Stomach (tissue), 4 donors: ENCODE results near the gene TNS3.

Source experiments
- CTCF ChIP-seq, 7 experiments: fragments of 450-650 bp in 4 of 7; fragments of 200-600 bp in 3 of 7; sonication (generic) in 3 of 7; IDR thresholded peaks; one replicate each; pipeline ENCODE4 v1.5.1; 2016 to 2019; ENCODE audit warnings: antibody characterized with exemption in 7 of 7, control low read depth in 2 of 7, mild to moderate bottlenecking in 1 of 7
- EP300 ChIP-seq: sonication (generic); formaldehyde crosslinking; IDR thresholded peaks from one replicate; pipeline ENCODE4 v1.6.1; 2017; ENCODE audit warnings: antibody characterized with exemption
- POLR2A ChIP-seq, 4 donors: fragments of 450-650 bp; IDR thresholded peaks; one replicate each; pipeline ENCODE4 v1.6.1; 2016; ENCODE audit warnings: antibody characterized with exemption in 4 of 4, control low read depth in 2 of 4, mild to moderate bottlenecking in 1 of 4, moderate library complexity in 1 of 4
- POLR2AphosphoS5 ChIP-seq, 3 donors: sonication (generic); formaldehyde crosslinking; IDR thresholded peaks; one replicate each; pipeline ENCODE4 v1.6.1; 2016; ENCODE audit warnings: antibody characterized with exemption in 3 of 3

- TF ChIP-seq CTCF (IDR thresholded peaks at IDR 0.05), result no peak
- no peak for TF ChIP-seq POLR2AphosphoS5 (IDR thresholded peaks at IDR 0.05)
- TF ChIP-seq EP300, result no peak
- no peak for TF ChIP-seq POLR2A (IDR thresholded peaks at IDR 0.05)
Observed at GRCh38 chr7:47233996-47234395, 347.9 kb downstream of the TNS3 start.
